Measurements from ENCODE around the gene C14orf93. TPM values are rescaled to one million over a fixed set of nuclear protein-coding genes. Genes with fewer than 3 reads are reported as not detected.

C14orf93 gene
- total and polyA plus RNA-seq, 9 of the 15 experiments (the other 6 are each of a cell fraction or from before 2014, with no cell fraction given): 2.2 to 22.4 (median 16.1) TPM

GRCh38 chr14:22955702-22956569 lies 54.0 kb downstream of the C14orf93 start (continued):
- TF ChIP-seq MBD2 (IDR thresholded peaks at IDR 0.05; ENCODE audit: borderline replicate concordance, low read depth) (no peak), ZNF444 (CRISPR knock-in tag; IDR thresholded peaks at IDR 0.05) (no peak), TCF3 (CRISPR knock-in tag; IDR thresholded peaks at IDR 0.05) (peak; percentile 23; the same call in 1 of the 2 replicates), ETS2 (tag; IDR thresholded peaks at IDR 0.05; ENCODE audit: borderline replicate concordance, poor library complexity, severe bottlenecking) (no peak), FUS (optimal IDR thresholded peaks at IDR 0.05; ENCODE audit: low read depth, low read length) (no peak), POLR2AphosphoS2 (IDR thresholded peaks at IDR 0.05; ENCODE audit: low read length) (no peak), MXD1 (CRISPR knock-in tag; IDR thresholded peaks at IDR 0.05; ENCODE audit: borderline replicate concordance, poor library complexity, severe bottlenecking) (no peak), PURB (CRISPR knock-in tag; IDR thresholded peaks at IDR 0.05; ENCODE audit: low read depth) (no peak), ARID3A (IDR thresholded peaks at IDR 0.05; ENCODE audit: borderline replicate concordance, low read depth, low read length) (no peak), POLR2G (IDR thresholded peaks at IDR 0.05; ENCODE audit: low read depth, low read length) (no peak), KAT7 (CRISPR knock-in tag; IDR thresholded peaks at IDR 0.05; ENCODE audit: borderline replicate concordance) (no peak), EWSR1 (IDR thresholded peaks at IDR 0.05; ENCODE audit: borderline replicate concordance, low read depth, partially characterized antibody) (no peak), SP2 (IDR thresholded peaks at IDR 0.05; ENCODE audit: extremely low read depth, low read depth, low read length, poor library complexity, severe bottlenecking) (no peak), ZNF140 (CRISPR knock-in tag; IDR thresholded peaks at IDR 0.05) (no peak)
